Umbilical cord (tissue), 2 donors: ENCODE data around the gene ZBTB16. TPM values are rescaled to one million over a fixed set of nuclear protein-coding genes. Genes with fewer than 3 reads are reported as not detected.
A peak's percentile ranks its signal among the peaks of the same experiment; 100 is the strongest.

Experiments used
- DNase-seq: peaks from one replicate; pipeline ENCODE4 v3.0.0-alpha.2; 2015; ENCODE audit warnings: low spot score
- total RNA-seq: library from RNA; depleted of rRNA; stranded (reverse); fragments of >200 nt; gene quantifications from one replicate; pipeline ENCODE4 v1.2.3, GENCODE V29; 2014; ENCODE audit warnings: low replicate concordance; ENCODE audit not compliant: insufficient read depth

Gene ZBTB16, protein sequence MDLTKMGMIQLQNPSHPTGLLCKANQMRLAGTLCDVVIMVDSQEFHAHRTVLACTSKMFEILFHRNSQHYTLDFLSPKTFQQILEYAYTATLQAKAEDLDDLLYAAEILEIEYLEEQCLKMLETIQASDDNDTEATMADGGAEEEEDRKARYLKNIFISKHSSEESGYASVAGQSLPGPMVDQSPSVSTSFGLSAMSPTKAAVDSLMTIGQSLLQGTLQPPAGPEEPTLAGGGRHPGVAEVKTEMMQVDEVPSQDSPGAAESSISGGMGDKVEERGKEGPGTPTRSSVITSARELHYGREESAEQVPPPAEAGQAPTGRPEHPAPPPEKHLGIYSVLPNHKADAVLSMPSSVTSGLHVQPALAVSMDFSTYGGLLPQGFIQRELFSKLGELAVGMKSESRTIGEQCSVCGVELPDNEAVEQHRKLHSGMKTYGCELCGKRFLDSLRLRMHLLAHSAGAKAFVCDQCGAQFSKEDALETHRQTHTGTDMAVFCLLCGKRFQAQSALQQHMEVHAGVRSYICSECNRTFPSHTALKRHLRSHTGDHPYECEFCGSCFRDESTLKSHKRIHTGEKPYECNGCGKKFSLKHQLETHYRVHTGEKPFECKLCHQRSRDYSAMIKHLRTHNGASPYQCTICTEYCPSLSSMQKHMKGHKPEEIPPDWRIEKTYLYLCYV
- total RNA-seq, result 83.3 TPM

DNA sequence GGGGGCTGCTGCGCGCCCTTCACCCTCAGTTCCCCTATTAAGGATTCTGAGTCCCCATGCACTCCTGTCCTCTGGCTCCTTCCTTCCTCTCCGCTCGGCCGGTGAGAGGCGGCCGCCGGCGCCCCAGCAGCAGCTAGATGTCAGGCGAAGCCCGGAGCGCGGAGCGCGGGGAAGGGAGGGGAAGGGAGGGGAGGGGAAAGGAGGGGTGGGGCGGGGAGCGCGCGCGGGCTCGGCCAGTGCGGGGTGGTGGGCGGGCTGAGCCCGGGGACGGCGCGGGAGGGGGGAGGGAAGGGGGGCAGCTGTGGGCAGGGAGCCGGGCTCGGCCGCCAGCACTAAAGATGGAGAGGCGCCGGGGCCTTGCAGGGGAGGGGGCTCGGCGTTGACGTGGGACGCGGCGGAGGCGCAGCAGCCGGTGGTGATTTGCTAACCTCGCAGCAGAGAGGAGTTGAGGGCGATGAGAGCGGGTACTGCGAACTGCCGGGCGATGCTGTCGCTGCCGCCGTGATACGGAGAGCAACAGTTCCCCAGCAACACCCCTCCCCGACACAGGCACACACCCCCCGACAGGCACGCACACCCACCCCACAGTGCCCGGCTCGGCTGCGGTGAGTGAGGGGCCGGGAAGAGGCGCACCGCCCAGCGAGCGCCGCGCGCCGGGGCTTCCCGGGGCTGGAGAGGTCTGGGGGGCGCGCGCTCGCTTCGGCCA lies at the start of gene ZBTB16:
Gene ZBTB16 (plus strand): TSS at position 434 of the 706 bp plus-strand sequence. CDS start 3,590 bp downstream, outside the sequence.
- DNase-seq, result peak; percentile 79

DNA sequence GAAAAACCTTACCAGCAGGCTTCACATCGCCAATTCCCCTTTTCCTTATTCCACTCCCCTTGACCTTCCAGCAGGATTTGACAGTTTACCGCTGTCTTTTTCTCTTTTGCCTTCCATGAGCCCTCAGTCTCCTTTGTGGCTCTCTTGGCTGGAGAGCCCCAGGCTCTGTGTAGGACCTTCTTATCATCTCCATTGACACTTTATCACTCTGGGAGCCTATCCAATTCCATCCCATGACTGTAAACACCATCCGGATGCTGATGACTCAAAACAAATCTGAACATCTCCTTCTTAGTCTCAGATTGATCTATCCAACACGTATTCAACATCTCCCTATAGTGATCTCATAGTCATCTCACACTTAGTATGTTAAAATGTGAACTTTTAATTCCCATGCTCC lies 48.6 kb upstream of the ZBTB16 start:
- DNase-seq, result no peak

DNA sequence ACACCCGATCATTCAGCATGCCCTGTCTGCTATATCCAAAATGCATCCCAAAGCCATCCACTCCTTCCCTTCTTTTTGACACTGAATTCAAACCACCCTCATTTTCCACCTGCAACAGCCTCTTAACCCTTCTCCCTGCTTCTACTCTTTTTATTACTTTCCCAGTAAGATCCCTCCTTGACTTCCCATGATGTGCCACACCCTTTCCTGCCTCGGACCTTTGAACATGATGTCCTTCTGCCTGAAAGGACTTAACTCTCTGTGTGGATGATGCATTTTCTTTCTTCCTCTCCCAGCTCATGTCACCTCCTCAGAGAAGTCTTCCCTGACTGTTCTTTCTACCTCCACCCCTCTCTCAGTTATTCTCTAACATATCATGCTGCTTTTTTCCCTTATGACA lies 48.1 kb upstream of the ZBTB16 start:
- DNase-seq, result no peak

DNA sequence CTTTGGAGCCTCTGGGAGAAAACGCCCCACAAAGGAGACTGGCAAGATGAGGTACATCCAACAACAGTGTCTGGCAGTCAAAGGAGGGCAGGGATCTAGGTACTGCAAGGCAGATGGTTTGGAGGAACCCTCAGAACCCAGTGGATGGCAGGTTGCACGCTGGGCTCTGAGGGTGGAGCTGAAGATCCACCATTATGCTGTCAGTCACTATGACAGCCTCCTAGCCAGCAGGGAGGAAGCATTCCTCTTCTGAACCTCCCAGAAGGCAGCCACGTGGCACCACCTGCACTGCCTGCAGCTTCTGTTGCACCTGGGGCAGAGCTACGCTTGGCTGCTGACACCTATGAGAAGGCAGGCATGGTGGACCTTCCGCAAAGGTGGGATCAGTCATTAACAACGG lies 44.4 kb upstream of the ZBTB16 start:
- no peak for DNase-seq

DNA sequence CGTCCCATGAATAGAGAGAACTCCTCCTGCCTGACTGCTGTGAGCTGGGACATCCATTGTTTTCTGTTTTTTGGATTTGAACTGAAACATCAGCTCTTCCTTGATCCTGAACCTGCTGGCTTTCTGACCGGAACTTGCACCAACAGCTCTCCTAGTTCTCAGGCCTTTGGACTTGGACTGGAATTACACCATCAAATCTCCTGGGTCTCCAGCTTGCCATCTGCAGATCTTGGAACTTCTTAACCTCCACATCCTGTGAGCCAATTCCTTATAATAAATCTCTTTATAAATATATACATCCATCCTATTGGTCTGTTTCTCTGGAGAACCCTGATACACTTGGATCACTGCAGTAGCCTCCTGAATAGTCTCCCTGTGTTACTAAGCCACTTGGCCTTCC lies 42.5 kb upstream of the ZBTB16 start:
- no peak for DNase-seq

DNA sequence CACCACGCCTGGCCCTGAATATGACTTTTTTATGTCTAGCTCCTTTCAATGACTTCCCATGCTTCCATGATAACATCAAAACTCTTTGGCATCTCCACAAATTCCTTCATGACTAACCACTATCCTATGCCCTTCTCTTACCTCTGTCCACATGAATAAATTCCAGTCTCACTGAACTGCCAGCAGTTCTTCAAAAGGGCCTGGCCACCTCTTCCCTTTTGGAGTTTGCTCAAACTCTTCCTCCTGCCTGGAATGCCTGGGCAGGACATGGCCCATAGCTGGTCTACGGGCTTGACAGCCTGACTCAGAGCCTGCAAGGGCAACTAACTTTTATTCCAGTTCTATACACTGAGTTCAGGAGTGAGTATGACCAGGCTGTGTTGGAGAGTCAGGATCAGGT lies 41.8 kb upstream of the ZBTB16 start:
- no peak for DNase-seq

DNA sequence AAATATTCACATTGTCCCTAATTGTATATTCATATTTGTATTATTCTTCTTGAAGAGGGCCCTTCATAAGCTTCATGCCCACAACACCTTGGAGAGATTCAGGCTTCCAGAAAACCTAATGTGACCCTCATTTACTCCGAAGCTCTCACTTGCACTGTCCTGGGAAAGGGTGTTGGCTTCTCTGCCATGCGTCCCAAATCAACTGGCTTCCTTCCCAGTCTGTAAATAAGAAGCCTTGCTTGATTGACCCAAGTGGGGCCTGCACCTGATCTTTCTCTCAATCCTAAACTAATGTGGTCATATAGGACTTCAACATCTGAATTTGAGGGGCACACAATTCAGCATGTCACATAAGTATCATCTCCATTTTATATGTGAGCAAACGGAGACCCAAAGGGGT lies 40.5 kb upstream of the ZBTB16 start:
- DNase-seq, result no peak

DNA sequence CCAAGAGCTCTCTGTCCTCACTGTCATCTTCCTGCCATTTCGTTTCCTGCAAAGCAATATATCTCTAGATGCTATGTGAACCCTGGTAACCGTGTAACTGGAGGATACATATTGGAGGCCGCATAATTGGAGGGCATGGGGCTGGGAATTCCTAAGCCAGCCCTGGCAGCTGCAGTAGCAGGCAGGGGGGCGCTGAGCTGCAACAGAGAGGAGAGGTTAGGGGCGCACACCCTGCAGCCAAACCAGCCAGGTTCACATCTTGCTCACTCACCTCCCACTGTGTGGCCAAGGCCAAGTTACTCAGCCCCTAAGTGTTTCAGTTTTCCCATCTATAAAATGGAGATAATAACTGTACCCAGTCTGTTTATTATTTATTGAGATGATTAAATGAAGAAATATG lies 39.9 kb upstream of the ZBTB16 start:
- DNase-seq, result no peak

DNA sequence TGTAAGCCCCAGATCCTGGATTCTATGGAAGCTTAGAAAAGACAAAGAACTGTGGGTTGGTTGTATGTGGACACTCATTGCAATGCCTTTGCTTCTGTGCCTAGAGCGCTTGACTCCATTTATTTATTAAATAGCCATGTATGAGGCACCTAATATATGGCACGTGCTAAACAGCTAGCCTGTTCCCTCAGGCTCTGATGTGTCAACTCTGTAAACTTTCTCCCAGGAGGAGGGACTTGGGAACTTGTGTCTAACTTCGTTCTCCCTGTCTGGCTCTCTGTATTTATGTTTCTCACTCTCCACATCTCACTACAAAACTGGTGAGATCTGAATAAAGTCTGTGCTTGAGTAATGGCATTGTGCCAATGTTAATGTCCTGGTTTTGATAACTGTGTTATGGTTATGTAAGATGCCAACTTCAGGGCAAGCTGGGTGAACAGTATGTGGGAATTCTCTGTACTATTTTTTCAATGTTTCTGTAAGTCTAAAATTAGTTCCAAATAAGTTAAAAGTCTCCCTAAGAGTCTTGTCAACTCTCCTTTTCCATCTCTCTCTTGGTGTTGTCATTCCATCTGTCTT lies 34.1 kb upstream of the ZBTB16 start:
- DNase-seq, result peak; percentile 47

DNA sequence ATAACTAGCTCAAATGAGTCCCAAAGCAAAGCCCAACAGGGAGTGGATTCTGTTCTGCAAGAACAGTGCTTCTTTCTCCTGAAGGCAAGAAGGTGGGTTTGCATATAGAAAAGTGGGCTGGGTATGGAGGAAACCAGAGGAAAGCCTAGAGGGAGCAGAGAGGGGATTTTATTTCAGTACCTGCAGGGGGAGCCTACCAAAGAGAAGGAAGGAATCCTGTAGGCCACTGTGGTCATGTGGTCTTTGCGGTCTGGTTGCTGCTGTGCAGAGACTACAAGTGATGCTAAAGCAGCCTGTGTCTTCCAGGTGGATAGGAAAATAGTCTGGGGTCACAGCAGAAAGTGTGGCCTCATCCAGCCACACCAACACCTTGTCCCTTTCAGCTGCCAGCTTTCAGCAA lies 33.2 kb upstream of the ZBTB16 start:
- no peak for DNase-seq

DNA sequence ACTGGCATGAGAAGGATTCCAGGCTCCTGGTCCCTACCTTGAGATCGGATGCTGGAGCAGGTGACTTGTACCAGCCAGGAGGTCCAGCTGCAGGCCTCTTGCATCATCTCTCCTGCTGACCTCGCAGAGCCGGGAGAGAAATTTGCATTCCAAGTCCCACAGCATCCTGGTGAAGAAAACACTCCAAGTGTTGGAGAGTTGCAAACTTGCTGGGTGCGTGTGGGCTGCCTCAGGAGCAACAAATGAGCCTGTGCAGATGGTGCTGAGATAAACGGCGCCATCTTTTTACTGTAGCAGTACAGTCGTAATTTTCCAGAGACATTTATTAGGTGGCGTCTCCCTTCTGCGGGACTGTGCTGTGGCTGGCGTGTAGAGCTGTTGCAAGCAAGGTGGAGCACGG lies 32.1 kb upstream of the ZBTB16 start:
- DNase-seq, result no peak

DNA sequence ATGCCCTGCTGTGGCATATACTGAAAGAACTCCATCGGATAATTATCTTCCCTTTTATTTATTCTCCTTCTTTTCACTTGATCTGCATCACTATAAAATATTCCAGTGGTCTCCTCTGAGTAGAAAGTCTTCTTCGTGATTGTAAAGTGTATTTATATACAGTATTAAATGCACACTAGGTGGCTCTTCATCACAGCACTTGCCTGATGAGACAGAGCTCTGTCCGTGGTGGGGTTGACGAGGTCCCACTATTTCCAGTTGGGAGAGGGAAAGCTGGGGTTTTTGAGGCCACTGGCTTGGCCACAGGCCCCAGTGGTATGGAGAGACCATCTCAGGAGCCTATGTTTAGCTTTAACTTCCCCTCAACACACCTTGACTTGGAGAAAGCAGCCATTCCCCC lies 31.6 kb upstream of the ZBTB16 start:
- DNase-seq, result no peak

DNA sequence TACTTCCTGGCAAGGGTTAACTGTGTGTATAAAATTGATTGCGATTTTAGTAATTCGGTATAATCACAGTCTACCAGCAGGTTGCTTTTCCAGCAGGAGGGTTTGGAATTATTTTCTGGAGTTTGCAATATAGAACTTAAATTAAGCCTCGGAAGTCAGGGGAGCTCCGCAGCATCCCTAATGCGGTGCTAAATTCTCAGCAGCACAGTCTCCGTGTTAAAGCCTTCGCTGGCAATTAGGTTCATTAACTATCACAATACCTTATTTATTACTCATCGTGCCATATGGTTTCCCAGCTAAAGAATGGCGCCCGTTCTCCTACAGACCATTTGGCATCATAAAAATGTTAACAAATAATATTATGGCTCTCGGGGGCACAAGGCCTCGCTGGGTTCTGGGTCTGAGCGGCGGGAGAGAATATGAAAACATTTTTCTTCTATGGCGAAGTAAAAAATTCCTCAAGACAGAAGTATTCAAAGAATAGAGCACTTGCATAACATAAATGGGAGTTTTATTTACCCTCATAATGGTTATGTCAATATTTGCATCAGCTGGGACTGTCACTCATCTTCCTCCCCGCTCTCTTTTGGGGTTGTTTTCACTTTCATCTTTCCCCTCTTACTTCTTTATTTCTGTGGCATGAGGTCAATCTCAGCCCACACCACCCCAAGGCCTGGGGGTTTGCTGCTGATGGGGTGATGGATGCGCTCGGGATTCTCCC lies 28.1 kb upstream of the ZBTB16 start:
- no peak for DNase-seq

DNA sequence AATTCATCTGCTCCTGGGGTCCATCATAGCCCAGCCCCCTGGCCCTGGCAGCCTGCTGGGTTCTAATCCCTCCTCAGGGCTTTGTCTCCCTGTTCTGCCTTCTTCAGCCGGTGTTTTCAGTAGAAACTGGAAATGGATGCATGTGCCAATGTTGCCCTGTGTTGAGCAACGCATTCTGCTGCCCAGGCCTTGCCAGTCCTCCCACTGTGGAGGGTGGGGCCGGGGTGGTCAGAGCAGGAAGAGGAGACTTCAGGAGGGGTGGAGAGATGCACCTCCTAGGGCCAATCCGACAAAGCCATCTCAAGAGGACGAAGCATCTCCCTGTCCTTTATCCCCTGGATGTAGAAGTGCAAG lies 27.6 kb upstream of the ZBTB16 start:
- DNase-seq, result no peak

DNA sequence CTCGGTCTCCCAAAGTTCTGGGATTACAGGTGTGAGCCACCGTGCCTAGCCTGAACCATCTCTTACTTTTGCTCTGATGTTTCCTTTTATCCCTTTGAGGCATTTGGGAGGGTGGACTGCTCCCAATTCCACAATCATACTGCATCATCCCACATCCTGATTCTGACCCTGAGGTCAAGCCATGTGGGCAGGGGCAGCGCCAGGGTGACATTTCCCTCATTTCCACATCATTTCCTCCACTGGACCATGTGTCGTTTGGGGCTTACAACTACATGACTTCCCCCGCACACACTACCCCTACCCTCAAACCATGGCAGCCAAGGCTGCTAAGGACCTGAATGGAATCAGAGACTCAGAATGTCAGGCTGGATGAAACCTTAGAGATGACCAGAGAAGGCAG lies 26.4 kb upstream of the ZBTB16 start:
- DNase-seq, result no peak

DNA sequence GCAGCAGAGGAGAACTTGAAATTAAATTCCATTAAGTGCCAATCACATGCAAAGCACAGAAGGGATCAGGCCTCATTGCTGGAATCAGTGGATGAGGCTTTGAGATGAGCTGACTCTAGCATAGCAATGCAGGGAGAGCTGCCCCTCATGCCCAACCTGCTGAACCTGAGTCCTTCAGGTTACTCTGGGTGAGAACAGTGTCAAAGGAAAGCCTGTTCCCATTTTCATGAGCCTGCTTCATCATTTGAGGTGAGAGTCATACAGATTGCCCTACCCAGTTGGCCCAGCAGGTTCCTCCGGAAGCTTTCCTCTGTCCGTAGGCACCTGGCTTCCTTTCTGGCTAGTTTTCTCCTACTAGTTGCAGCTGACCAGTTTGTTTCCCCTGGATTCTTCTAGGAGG lies 25.9 kb upstream of the ZBTB16 start:
- no peak for DNase-seq

DNA sequence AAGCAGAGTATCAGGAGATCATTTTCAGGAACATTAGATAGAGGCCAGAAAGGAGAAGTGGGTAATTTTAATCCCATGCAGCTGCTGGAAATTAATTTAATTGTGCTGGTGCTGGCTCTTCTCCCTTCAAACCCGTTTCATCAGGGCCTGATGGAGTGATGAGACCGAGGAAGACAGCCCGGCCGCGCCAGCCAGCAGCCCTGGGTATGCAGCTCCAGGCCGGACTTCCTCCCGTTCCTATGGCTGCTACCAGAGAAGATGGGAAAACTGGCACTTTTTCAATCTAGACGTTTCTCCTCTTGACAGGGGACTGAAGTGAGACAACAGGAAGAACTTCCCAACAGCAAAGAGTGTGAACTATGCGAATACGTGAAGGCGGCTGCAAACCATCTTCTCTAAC lies 24.6 kb upstream of the ZBTB16 start:
- no peak for DNase-seq

DNA sequence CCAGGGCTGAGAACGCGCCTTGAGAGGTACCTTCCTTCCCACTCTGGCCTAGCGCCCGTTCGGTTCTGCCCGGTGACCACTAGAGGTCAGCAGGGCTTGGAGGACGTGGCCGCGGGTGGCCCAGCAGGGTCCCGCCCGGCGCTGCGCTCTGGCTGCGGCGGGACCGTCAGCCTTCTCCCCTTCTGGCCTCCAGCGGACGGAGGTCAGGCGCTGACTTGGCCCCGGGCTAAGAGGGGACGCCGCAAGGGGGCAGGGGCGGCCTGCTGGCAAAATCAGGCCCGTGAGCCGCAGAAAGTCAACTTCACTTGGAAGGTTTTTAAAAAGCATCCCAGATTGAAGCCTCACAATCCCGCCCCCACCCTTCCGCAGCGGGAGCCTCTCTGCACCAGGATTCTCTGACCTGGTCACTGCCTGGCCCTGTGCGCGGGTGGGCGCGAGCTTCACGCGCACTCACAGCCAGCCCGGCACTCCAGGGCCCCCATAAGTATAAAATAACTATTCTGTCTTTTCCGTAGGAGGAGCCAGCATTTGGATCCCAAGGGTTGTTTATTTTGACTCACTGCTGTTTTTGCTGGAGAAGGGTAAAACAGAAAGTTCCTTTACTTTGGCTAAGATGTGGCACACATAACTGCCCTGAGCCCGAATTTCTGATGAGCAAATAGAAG lies 23.2 kb upstream of the ZBTB16 start:
- DNase-seq, result peak; percentile 85

DNA sequence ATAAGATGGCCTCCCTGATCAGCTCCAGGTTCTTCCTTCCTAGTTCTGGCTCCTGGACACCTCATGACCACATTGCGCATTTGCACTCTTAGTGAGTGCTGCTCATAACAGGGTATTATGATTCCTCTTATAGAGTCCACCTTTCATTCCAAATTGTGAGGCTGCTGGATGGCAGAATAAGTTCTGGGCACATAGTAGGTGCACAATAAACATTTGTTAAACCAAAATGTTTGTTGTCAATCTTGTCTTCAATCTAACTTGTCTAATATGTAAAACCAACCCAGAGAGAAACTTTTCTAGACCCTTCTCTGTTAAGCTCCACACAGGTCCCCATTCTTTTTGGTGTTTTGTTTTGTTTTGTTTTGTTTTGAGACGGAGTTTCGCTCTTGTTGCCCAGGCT lies 22.6 kb upstream of the ZBTB16 start:
- no peak for DNase-seq

DNA sequence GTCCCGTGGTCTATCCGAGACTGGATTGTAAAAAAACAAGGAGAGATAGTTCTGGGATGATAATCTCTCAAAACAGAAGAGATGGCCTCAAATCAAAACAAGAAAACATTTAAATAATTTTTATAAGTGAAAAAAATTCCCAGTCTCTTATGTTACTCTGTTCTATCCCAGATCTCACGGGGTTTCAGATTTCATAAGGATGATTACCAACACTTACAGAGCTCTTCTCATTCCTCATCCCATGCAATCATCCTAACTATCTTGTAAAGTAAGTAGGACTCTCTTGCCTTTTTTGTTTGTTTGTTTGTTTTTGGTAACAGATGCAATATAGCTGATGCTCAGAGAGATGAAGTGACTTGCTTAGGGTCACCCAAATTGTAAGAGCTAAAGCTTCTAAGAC lies 20.0 kb upstream of the ZBTB16 start:
- no peak for DNase-seq

DNA sequence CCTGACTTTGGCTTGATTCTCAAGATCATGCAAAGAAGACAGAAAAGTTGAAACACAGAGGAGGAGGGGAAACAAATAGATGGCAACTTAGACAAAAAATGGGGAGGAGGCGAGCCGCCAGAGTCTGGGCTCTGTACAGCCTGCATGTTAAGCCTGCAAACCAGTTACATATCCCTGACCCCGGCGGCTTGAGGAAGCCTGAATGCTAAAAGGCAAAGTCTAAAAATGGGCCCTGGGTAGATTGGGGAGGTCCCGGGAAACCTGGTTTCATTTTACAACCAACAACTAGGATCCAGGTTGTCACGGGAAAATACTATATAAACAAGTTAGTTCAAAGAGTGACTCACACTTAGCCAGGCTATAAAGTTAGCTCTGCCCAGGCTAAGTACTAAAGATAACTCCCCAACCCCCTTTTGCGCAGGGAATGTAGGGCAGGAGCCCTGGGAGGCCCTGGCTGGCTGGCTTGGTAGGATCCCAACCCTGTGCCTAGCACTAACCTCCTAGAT lies 18.8 kb upstream of the ZBTB16 start:
- DNase-seq, result peak; percentile 84
